LoVo (cell line): ENCODE results near the gene CNGA1.
A peak's percentile ranks its signal among the peaks of the same experiment; 100 is the strongest.
"Not testable (repeated sequence)": the region's sequence is repeated elsewhere in the genome, so short reads cannot be mapped to it uniquely, and the experiment has no call there.

Experiments used
- DNase-seq: peaks from one replicate; pipeline ENCODE4 v3.0.0-alpha.2; 2016; ENCODE audit warnings: low spot score

Gene CNGA1

DNA sequence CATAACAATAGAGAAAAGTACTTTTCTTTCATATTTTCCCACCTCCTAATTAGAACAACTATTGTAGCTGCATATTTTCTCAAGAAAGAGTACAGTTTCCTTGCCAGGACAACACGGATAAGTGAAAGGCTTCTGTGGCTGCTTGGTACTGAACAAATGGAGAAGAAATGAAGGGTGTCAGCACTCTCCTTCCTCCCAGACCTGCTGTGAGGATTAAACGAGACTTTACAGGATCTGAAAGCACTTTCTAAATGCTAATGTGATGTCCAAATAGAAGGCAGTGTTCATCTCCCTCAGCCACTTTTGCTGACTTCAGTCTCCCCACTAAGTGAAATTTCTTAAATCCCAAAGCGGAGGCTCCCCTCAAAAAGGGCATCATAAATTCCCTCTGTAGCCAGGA lies 14.0 kb upstream of the CNGA1 start:
- DNase-seq, result no peak

DNA sequence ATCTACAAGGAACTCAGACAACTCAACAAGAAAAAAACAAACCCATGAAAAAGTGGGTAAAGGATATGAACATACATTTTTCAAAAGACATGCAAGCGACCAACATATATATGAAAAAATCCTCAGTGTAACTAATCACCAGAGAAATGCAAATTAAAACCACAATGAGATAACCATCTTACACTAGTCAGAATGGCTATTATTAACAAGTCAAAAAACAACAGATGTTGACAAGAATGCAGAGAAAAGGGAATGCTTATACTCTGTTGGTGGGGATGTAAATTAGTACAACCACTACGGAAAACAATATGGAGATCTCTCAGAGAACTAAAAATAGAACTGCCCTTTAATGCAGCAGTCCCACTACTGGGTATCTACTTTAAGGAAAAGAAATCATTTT lies 12.2 kb upstream of the CNGA1 start:
- no peak for DNase-seq

DNA sequence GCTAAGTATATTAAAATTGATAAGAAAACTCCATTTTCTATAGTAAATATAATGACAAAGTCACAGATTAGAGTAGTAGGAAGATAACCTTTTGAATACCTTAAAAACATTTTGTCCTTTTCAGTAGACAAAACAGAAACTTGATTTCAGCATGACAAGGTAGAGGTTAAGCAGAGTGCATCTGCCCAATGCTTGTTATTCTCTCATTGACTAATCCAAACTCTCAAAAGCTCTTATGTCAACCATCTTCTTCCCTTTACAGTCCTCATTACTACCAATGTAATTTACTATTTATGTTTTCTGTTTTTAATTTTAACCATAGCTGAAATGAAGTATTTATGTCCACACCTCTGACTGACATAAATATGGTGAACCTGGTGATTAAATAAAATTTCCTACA lies 11.2 kb upstream of the CNGA1 start:
- no peak for DNase-seq

DNA sequence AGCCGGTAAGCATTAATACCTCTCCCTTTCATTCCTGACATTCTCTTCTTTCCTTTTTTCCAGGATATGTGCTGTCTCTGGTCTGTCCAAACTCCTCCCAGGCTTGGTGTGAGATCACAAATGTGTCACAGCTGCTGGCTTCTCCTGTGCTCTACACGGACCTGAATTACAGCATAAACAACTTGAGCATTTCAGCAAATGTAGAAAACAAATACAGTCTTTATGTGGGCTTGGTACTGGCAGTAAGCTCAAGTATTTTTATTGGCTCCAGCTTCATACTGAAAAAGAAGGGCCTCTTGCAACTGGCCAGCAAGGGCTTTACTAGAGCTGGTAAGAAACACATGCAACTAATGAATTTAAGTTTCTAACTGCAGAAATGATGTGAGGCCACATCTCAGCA lies 8.5 kb upstream of the CNGA1 start:
- no peak for DNase-seq

DNA sequence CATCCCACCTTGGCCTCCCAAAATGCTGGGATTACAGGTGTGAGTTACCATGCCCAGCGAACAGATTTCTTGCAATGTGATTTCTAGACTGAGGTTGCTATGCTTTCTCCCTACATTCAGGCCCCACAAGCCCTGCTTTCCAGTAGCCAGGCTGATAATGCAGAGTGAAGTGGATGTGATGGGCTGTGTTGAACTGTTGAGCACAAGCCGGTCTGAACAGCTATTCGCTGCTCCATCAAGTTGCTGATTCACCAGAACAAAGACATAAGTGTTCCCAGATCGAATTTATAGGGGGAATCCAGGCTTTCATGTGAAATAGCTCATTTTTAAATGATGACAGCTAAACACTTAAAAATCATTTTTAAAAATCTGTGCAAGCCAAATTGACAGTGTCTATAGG lies 8.0 kb upstream of the CNGA1 start:
- no peak for DNase-seq

DNA sequence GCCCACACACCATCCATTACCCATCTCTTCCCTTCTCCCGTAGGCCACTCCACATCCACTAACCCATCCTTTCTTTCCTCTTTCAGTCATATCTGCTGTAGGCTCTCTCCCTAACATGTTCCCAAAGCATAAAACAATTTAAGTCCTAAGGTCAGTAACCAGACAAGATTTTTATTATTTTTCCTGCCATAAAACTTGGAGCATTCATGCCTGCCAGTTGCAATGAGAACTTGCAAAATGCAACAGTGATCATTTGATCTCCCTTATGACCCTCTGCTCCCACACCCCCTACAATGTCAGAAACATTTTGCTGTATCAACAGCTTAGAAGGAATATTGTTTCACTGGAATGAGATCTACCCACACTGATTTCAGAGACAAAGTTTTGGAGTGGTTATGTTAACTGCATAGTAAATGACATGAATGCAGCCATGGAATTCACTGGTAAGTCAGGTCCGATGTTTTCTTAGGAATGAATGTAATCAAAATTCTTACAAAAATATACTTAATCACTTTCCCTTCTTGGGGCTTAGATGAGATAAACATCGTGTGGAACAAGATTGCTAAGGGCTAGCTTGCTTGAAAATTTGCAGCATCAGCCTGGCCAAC lies 5.8 kb upstream of the CNGA1 start:
- peak; percentile 20 for DNase-seq

DNA sequence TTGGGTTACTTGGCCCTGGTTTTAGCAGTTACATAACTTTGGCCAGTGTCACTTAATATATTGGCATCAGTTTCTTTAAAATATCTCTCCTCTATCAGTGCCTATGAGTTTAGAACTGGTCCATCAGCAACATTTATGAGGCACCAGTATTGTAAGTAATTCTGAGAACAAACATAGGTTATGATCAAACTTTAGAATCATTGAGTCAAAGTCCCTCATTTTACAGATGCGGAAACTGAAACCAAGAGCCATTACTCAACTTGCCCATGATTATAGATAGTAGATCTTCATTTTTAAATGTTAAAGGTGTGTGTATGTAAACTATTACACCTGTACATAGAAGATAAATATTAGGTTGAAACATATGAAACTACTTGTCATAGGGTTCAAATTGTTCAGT lies 4.6 kb upstream of the CNGA1 start:
- no peak for DNase-seq

DNA sequence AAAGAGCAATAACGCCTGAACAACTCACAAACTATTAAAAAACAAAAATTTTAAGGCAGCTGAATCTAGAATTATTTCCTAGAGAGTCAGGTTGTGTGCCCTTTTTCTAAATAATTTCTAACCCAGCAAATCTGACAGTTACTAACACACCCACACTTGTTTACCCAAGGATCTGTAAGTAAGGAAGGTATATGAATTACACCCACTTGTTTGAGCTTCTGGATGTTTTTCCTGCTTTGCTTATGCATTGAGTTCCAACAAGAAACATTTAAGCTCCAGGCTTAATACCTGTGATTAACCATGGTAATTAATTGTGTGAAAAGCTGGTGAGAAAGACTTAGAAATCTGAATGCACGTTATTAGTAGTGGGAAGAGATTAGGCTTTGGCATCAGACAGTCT lies 1.6 kb upstream of the CNGA1 start:
- DNase-seq, result no peak

DNA sequence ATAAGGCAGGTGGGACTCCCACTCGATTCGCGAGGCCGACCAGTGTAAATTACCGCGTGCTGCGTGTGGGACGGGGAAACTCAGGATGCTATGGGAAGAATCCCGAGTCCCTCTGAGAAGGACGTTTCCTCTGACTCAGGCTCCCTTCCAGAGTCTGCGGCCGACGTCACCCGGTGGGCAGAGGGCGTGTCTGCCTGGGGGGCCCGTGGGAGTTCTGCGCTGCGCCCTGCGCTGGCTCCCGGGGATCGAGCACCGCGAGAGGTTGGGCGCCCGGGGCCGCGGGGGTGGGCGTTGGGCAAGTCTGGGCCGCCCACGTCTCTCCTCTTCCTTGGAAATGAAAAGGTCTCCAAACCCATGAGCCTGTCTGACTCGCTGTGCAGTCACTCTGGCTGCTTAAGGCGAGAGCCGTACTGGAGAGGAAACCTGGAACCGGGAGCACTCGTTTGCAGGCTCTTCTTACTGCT lies 659 bp upstream of the CNGA1 start:
- DNase-seq, result peak; percentile 66

DNA sequence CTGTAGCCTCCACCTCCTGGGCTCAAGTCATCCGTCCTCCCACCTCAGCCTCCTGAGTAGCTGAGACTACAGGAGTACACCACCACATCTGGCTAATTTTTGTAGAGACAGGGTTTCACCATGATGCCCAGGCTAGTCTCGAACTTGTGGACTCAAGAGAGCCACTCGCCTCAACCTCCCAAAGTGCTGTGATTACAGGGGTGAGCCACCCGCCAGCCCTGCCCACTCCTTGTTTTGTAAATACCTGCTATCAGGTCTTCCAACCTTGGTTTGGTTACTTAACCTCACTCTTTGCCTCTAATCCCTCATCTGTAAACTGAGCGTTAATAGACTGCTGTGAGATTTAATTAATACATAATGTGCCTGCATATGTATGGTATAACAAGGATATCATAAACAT lies 803 bp downstream of the CNGA1 start:
- no peak for DNase-seq

DNA sequence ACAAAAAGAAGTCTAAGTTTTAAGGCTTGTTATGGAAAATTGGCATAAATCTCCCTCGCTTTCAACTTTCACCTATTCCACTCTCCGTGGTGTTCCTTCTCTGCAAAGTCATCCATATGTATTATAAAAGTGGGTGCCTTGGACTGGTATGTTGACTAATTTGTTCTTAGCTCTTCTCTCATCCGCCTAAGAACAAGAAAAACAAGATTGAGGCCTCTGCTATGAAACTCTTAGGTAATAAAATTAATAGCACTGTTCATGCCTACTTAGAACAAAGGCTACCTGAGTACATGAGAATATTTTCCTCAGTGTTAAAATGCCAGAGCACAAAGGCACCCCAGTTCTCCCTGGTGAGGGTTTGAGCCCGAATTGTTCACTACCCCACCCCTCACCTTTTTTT lies 1.3 kb downstream of the CNGA1 start:
- peak; percentile 32 for DNase-seq

DNA sequence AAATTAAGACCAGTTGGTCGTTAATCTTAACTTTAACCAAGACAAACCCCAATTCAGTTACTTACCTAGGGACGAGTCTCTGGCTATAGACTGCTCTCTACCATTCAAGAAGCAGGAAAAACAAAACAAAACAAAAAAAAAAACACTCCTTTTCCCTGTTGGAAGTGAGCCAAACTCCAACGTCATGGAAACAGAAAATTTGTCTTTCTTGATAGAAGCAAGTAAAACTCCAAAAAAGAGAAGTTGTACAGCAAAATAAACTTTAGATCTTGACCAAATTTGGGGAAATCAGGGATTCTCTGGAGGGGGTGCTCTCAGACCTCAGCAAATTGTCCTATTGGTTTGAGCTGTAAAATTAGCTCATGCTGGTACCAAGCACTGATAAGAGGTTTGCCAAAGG lies 3.7 kb downstream of the CNGA1 start:
- DNase-seq, result no peak

DNA sequence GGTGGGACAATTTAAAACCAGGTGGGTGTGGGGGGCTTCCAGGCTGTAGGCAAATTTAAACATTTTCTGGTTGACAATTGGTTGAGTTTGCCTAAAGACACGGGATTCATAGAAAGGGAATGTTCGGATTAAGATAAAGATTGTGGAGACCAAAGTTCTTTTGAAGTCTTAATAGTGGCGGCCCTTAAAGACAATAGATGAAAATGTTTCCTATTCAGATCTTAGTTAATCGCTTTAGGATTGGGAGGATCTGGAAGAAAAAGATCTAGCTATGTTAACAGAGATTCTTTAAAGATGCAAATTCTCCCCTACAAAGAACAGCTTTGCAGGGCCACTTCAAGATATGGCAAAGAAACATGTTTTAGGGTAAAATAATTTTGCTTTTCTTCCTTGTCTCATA lies 4.8 kb downstream of the CNGA1 start:
- DNase-seq, result no peak

DNA sequence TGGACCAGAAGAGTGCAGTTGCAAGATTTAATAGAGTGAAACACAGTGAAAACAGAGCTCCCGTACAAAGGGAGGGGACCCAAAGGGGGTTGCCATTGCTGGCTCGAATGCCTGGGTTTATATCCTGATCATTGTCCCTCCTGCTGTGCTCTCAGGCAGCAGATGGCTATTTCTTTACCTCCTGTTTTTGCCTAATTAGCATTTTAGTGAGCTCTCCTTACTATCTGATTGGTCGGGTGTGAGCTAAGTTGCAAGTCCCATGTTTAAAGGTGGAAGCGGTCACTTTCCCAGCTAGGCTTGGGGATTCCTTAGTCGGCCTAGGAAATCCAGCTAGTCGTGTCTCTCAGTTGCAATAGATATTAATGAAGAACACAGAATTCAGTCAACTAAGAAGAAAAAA lies 5.6 kb downstream of the CNGA1 start:
- DNase-seq, result not testable (repeated sequence)

DNA sequence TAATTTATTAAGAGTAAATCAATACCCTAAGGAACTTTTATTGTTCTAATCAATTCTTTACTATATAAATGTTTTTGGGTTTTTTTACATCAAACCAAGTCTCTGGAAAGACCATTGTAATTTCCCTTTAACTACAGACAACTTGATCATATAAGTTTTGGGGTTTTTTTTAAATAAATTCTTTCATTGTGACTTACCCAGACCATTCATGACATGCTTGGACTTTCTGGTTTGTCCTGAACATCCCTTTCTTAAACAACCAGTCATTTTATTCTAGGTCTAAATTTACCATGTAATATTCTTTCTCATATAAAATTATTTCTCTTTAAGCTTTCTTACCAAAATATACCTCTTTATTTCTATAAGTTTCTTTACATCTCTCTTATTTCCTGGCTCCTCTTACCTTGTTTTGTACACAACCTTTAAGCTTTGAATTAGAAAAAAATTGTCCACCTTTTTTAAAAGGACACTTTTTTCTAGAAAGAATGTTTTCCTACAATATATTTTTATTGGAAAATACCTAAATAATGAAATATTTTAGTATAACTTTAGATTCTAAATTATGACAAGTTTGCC lies 8.4 kb downstream of the CNGA1 start:
- no peak for DNase-seq

DNA sequence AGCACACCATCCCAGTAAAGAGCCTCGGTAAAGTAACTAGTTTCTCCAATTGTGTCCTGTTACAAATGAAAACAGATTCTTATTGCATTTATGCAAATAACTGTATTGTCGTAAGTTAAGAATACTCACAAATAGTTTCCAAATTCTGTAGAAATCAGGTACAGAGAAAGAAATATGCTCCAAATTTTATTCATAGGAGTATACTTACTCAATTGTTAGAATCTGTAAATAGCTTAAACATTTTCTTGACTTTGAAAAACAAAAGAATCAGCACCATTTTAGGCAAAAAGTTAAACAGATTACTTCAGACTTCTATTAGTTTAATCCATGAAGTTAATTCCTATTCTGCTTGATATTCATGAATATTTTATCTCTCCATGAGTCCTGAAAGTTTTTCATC lies 10.7 kb downstream of the CNGA1 start:
- DNase-seq, result no peak

DNA sequence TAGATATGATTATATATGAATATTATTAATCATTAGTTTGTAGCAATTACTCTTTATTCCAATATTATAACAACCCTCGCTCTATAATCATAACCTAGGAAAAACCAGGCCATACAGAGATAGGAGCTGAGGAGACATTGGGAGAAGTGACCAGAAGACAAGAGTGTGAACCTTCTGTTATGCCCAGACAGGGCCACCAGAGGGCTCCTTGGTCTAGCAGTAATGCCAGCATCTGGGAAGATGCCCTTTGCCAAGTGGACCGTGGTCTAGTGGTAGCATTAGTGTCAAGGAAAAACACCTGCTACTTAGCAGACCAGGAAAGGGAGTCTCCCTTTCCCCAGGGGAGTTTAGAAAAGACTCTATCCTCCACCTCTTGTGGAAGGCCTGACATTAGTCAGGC lies 12.9 kb downstream of the CNGA1 start:
- peak; percentile 42 for DNase-seq

DNA sequence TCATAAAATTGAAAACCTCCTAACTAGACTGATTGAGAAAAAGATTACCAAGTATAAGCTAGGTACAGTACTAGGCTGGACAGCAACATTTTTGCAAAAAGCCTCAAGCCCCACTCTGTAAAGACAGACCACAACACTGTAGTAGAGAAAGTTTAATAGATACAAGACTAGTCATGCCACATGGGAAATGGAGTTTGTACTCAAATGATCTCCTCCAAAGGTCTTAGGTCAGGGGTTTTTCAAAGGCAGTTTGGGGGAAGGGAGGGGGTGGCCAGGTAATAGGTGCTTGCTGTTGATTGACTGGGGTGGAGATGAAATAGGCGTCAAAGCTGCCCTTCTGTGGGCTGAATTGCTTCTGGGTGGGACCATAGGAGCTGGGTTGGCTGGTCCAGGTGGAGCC lies 14.2 kb downstream of the CNGA1 start:
- DNase-seq, result no peak

DNA sequence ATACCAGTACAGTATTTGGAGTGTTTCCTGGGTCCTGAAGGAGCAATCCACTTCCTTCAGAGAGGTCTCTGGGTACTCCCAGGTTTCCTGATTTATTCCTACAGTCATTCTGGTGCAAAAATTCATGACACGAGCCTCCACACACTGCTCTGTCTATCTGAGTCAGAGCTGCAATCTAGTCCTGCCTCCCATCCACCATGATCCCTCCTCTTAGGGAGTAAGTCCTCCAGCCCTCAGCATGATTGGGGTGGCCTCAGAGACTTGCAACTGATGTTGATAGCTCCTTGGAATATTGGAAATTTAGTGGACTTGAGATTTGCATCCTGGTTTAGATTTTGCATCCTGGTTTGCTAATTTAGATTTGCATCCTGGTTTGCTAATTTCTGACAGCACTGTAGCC lies 20.5 kb downstream of the CNGA1 start:
- DNase-seq, result no peak

DNA sequence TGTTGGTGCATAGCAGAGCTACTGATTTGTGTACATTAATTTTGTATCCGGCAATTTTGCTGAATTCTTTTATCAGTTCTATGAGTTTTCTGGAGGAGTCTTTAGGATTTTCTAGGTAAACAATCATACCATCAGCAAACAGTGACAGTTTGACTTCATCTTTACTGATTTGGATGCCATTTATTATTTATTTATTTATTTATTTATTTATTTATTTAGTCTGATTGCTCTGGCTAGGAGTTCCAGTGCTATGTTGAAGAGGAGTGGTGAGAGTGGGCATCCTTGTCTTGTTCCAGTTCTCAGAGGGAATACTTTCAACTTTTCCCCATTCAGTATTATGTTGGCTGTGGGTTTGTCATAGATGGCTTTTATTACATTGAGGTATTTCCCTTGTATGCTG lies 24.0 kb downstream of the CNGA1 start:
- DNase-seq, result not testable (repeated sequence)

DNA sequence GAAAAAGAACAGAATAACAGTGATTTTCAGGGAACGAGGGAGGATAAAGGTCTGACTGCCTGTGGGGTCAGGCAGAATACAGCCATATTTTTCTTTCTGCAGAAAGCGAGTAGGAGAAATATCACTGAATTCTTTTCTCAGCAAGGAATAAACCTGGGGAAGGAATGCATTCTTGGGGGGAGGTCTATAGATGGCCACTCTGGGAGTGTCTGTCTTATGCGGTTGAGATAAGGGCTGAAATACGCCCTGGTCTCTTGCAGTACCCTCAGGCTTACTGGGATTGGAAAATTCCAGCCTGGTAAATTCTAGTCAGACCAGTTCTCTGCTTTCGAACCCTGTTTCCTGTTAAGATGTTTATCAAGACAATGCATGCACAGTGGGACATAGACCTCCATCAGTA lies 26.3 kb downstream of the CNGA1 start:
- DNase-seq, result no peak

DNA sequence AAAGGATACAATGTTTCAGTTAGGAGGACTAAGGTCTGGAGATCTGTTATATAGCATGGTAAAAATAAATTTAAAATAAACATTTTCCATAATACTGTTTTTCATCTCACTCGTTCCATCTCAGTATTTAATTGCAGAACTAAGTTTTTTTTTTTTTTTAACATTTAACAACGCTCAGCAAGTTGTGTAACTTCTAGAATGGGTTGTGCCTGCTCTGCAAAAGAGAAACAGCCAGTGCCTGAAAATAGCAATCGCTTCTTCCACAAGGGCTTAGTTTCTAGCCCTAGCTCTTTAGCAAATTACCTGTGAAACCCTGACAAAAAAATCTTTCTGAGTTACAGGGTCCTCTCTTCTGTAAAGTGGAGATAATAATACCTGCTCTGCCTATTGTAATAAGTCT lies 41.9 kb downstream of the CNGA1 start:
- no peak for DNase-seq

DNA sequence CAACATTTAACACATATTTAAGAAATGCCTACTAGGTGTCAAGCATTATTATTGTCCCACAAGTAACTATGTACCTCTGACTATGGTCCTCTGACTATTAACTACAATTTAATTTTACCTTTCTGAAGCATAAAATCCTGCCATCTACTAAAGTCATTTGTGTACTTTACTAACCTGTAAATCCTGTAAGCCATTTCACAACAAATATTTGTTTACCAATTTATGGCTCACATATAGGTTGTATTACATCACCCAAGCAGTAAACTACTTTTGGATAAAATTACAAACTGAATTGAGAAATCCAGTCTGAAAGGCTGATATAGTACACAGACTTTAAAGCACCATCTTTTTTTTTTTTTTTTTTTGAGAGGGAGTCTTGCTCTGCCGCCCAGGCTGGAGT lies 43.8 kb downstream of the CNGA1 start:
- no peak for DNase-seq

DNA sequence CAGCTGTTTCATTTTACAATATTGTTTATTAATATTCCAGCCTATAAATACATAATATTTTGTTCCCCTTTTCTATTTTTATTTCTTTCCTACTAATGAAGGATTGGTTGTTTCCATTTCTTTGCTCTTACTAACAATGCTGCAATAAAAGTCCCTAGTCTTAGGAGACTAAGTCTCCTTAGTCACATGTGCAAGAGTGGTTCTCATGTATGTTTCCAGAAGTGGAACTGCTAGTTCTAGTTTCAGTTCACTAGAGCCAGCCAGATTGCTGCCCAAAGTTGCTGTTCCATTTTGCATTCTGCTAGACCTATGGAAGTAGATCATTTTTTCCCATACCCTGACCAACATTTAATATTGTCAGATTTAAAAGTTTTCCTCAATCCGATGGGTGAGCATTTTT lies 44.3 kb downstream of the CNGA1 start:
- no peak for DNase-seq

DNA sequence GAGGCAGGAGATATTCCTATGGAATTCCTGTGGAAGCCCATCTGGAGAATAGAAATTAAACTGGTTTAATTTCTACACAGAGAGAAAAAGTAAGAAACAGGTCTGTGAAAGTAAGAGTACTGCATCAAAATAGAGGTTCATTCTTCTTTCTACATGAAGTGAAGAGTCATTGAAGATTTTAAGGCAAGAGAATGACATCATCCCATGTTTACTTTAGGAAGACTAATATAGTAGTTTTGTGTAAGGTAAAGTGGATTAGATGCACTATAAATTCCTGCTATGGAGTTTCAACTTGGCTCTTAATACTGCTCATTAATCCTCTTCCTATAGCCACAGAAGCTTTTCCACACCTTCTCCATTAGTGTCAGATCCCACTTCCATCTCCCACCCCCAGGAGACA lies 47.6 kb downstream of the CNGA1 start:
- no peak for DNase-seq
